Activated CD8-positive, alpha-beta memory T cell treated with anti-CD3 and anti-CD28 coated beads for 36 hours (primary cell): Measurements from ENCODE around the gene SELENOO. TPM values are rescaled to one million over a fixed set of nuclear protein-coding genes. Genes with fewer than 3 reads are reported as not detected.

Experiments used
- CTCF ChIA-PET: fragments of 350-600 bp; sonication (Branson Sonifier 250); formaldehyde crosslinking; loops from one replicate; lab custom pipeline; 2021; ENCODE audit warnings: antibody characterized with exemption; lab: Charles Lee
- POLR2A ChIA-PET: fragments of 350-600 bp; sonication (Branson Sonifier 250); formaldehyde crosslinking; loops from one replicate; lab custom pipeline; 2021; ENCODE audit warnings: antibody characterized with exemption; lab: Charles Lee
- total RNA-seq, 2 experiments: library from RNA; stranded (reverse); gene quantifications; one replicate each; pipeline ENCODE4 v1.2.3, GENCODE V29; 2021

Gene SELENOO
- total RNA-seq, 2 experiments from 2014 or later: 24.0 to 26.3 TPM

GRCh38 chr22:50242406-50242949 is 41.7 kb downstream of the SELENOO start:
- ChIA-PET POLR2A (no interaction called here), CTCF (interaction anchor here (0.6 to 3.3 kb wide), 8 partner anchors 9 to 157 kb away, joined by 3 to 13 read pairs (median 4); partner anchors contain the start of gene HDAC10)

GRCh38 chr22:50243685-50244419 is 43.0 kb downstream of the SELENOO start:
- CTCF ChIA-PET: interaction anchor here (0.7 to 3.3 kb wide), 9 partner anchors 9 to 307 kb away, joined by 3 to 13 read pairs (median 3); partner anchors contain the start of gene MAPK12
- POLR2A ChIA-PET: interaction anchor here (0.7 to 1.5 kb wide), 5 partner anchors 224 to 334 kb away, joined by 3 to 8 read pairs (median 3); partner anchors contain the start of genes CPT1B, LMF2, NCAPH2 and TYMP

DNA sequence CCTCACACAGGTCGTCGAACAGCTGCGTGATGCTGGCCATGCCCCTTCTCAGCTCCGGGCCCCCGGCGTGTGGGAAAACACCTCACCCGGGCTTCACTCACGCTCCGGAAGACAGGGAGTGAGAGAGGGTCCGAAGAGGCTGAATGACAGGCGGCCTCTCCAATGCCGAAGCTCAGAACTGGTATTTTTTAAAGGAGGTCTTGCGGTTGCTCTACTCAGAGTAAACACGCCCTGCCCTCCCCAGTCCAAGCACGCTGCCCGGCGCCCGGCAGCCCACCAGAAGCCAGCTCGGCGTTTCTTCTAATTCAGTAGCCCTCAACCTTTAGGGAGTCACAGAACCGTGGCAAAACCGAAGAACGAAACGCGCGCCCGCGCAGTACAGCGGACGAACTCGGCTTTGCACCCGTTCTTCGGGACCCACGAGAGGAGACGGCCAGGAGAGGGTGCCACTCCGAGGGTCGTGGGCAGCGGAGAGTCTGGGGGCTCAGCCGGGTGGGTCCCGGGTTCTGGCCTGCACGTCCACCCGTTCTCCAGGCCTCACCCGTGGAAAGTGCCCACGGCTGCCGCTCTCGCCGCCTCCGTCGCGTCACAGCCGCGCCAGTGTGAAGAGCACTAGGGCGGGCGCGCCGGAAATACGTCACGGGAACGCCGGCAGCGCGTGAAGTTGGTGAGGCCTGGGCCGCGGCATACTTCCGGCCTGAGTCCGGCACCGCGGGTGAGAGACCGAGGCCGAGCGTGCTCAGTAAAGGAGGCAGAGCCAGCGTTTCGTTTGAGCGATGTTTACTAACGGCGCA is 43.8 kb downstream of the SELENOO start, which contains the start of gene TUBGCP6:
TUBGCP6 (minus strand) TSS at position 604 of the 794 bp plus-strand sequence; CDS start at position 40, 564 bp downstream.
- POLR2A ChIA-PET: interaction anchor here (0.7 to 1.5 kb wide), 4 partner anchors 263 to 334 kb away, joined by 3 to 8 read pairs (median 4); partner anchors contain the start of genes CPT1B, LMF2, NCAPH2 and TYMP
- CTCF ChIA-PET: interaction anchor here (0.7 to 3.3 kb wide), 9 partner anchors 9 to 306 kb away, joined by 3 to 13 read pairs (median 3); partner anchors contain the start of gene MAPK12

GRCh38 chr22:50245214-50246072 is 44.6 kb downstream of the SELENOO start:
- POLR2A ChIA-PET: interaction anchor here (1.5 kb wide), 1 partner anchor 263 kb away, joined by 8 read pairs; the partner anchor contains the start of genes LMF2 and NCAPH2
- CTCF ChIA-PET: interaction anchor here (0.7 to 1.0 kb wide), 2 partner anchors 96 to 253 kb away, joined by 3 read pairs; no protein-coding TSS in a partner anchor

GRCh38 chr22:50246242-50247175 is 45.7 kb downstream of the SELENOO start:
- ChIA-PET POLR2A (no interaction called here), CTCF (interaction anchor here (0.7 to 0.9 kb wide), 2 partner anchors 29 to 252 kb away, joined by 3 read pairs; no protein-coding TSS in a partner anchor)

DNA sequence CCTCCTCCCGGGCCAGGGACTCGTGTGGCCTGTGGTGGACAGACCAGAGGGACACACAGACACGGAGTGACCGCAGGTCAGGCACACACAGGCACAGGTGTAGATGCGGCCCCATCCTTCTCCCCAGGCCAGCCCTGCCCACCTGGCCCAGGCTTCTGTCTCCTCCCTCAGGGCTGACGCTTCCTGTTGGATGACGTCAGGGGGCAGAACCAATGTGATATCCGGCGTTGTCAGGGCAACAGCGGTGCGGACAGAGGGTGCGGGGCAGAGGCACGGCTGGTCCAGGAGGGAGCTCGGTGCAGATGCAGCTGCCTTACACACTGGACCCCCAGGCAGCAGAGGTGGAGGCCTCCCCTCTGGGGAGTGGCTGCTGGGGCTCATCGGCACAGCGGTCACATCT is 46.9 kb downstream of the SELENOO start:
- CTCF ChIA-PET: no interaction called here
- POLR2A ChIA-PET: no interaction called here

DNA sequence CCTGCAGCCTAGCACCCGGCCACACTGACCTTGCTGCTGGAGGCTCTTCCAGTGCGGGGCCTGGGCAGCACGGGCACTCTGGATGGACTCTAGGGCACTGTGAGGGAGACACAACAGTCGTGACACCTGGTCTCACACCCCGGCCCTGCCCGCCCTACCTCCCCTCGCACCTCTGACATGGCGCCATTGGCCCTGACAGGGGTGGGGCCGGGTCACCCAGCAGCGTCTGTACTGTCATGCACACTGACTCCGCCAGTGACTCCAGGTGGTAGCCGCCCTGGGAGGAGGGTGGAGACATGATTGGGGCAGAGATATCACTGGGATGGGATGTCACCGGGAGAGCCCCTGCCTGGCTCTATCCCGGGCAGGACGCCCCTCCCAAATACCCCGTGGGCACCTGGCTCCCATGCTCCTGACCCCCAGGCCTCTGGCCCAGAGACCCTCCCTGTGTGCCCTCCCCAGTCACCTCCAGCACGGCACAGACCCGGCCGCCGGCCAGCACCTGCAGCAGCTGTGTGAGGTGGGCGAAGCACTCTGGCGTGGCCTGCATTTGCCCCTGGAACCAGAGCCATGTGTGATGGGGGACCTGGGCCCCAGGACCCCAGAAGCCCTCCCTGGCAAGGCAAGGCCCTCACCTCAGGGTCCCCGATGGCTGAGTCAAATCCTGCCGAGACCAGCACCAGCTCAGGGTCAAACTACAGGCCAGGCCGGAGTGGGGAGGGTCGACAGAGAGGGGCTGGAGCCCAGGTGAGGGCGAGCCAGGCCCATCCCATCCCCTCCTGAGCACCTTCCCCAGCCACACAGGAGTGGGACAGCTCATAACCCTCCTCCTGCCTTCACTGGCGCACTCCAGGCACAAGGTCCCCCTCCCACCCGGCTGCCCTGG is 47.6 kb downstream of the SELENOO start:
- ChIA-PET CTCF (no interaction called here), POLR2A (no interaction called here)

- ChIA-PET CTCF (interaction anchor here (0.6 to 4.0 kb wide), 3 partner anchors 78 to 459 kb away, joined by 3 to 28 read pairs (median 19); partner anchors contain the start of gene DENND6B), POLR2A (no interaction called here)
Measured at GRCh38 chr22:50249341-50250248, 48.8 kb downstream of the SELENOO start.

DNA sequence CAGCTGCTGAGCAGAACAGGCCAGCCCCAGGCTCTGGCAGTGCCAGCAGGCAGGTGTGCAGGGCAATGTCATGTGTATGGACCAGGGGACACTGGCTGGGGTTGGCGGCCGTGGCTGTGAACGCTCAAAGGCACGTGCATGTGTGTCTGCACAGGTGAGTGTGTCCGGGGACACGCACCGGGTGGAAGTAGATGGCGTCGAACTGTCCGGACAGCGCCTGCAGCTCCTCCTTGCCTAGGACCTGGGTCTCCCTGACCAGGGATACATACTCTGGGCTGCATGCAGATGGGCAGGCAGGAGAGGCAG is 49.4 kb downstream of the SELENOO start:
- ChIA-PET CTCF (interaction anchor here (0.6 to 4.0 kb wide), 6 partner anchors 9 to 458 kb away, joined by 3 to 28 read pairs (median 8); partner anchors contain the start of genes DENND6B and SCO2), POLR2A (no interaction called here)

- CTCF ChIA-PET: interaction anchor here (0.6 to 4.0 kb wide), 14 partner anchors 9 to 457 kb away, joined by 3 to 28 read pairs (median 6); partner anchors contain the start of genes DENND6B, MAPK12 and SCO2
Measured at GRCh38 chr22:50250555-50251476, 50.0 kb downstream of the SELENOO start, which contains the start of gene HDAC10. Gene HDAC10 (minus strand): TSS chr22:50251265. CDS start chr22:50251032, 233 bp downstream.

DNA sequence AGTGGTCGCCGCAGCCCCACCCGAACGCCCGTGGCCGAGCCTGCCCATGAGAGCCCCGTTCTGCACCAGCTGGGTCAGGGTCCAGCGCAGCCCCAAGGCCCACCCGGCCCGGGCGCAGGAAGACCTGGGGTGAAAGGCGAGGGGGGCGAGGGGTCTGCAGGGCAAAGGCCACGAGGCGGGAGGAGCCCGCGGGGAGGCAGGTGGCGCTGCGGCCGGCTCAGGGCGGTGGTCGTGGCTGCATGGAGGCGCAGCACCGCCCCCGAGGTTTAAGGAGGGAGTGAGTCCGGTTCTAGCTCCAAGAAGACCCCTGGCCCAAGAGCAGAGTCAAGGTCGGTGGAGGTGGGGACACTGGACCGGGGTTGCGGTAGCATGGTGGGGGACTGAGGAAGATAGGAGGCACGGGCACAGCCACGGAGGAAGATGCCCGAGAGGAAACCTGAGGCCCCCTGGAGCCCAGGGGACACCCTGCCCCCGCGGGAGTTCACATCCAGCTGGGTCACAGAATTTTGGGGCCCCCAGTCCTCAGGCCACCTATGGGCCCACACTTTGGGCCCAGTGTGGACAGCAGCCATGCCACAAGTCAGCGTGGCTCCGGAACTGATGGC is 50.8 kb downstream of the SELENOO start:
- CTCF ChIA-PET: interaction anchor here (0.8 to 4.0 kb wide), 14 partner anchors 8 to 386 kb away, joined by 3 to 28 read pairs (median 6); partner anchors contain the start of genes DENND6B, MAPK12 and SCO2
- POLR2A ChIA-PET: interaction anchor here (0.5 to 1.4 kb wide), 2 partner anchors 9 to 247 kb away, joined by 3 to 7 read pairs; partner anchors contain the start of gene MAPK12

More at GRCh38 chr22:50250555-50251476, 50.0 kb downstream of the SELENOO start, which contains the start of gene HDAC10:
- POLR2A ChIA-PET: interaction anchor here (0.5 to 1.4 kb wide), 3 partner anchors 10 to 248 kb away, joined by 3 to 7 read pairs (median 6); partner anchors contain the start of gene MAPK12

GRCh38 chr22:50252082-50253045 is 51.6 kb downstream of the SELENOO start:
- ChIA-PET CTCF (interaction anchor here (0.6 to 4.0 kb wide), 19 partner anchors 7 to 273 kb away, joined by 3 to 28 read pairs (median 5); partner anchors contain the start of genes DENND6B, MAPK12, SCO2 and TUBGCP6), POLR2A (interaction anchor here (1.4 kb wide), 1 partner anchor 8 kb away, joined by 7 read pairs; the partner anchor contains the start of gene MAPK12)
